ENCODE results near the gene HNRNPDL. TPM values are rescaled to one million over a fixed set of nuclear protein-coding genes. Genes with fewer than 3 reads are reported as not detected.
A peak's percentile ranks its signal among the peaks of the same experiment; 100 is the strongest.

The HNRNPDL gene
- total and polyA plus RNA-seq, 2 of the 13 experiments (the other 11 are each of a cell fraction or from before 2014, with no cell fraction given): 167 to 414 TPM

- no peak overlapping the region for H3K4me2 ChIP-seq (ENCODE audit: low read depth, low read length)
- peaks cover 24% of the 10 kb centered on the region for H3K4me1 ChIP-seq (ENCODE audit: insufficient read depth, low read length)
- no peaks in the 10 kb centered on the region for H3K27me3 ChIP-seq (ENCODE audit: control insufficient read depth in 1 of 2, insufficient read depth in 2 of 2, low read length in 2 of 2)
- H3K27ac ChIP-seq (ENCODE audit: extremely low read length, insufficient read depth, low read length): no peak overlapping the region
- peaks cover 5 to 24% of the 10 kb centered on the region in 2 experiments; a peak in 4 of 5 replicates for H3K36me3 ChIP-seq (replicated peaks in 1 of 2; ENCODE audit: control insufficient read depth in 1 of 2, insufficient read depth in 2 of 2, low read length in 2 of 2)
- in situ Hi-C loops (cut with HindIII; ENCODE audit: extremely low pct_ligation_motif_present, low pct_unique_long_range_greater_than_20kb): no loop called here
- CTCF ChIA-PET (ENCODE audit: low intra/inter-chr PET ratio, low total read pairs): no interaction called here
- H3K4me3 ChIP-seq (replicated peaks in 1 of 3; ENCODE audit: insufficient read depth in 1 of 3, low read depth in 2 of 3, low read length in 3 of 3): no peak overlapping the region
- peak; percentile 67 for ATAC-seq
- BruUV-seq (replicated peaks): no TSS peak
- POLR2A ChIA-PET: interaction anchor here (0.8 to 1.3 kb wide), 2 partner anchors 17 to 48 kb away, joined by 3 read pairs; partner anchors contain the start of gene HNRNPD
- 93% methylated on average over 13 of the region's 13 CpGs for WGBS (ENCODE audit: low lambda C conversion rate)
- H2AFZ ChIP-seq (ENCODE audit: low read length): no peak overlapping the region
- TF ChIP-seq RAD21 (CRISPR knock-in tag; IDR thresholded peaks at IDR 0.05): peak; percentile 21; the same call in 1 of the 2 replicates
- no peak for TF ChIP-seq TGIF2 (CRISPR knock-in tag; IDR thresholded peaks at IDR 0.05)
- TF ChIP-seq POLR2G (IDR thresholded peaks at IDR 0.05; ENCODE audit: low read depth, low read length): peak; percentile 79
- peak; percentile 16; the same call in 1 of the 2 replicates for TF ChIP-seq POLR2AphosphoS2 (IDR thresholded peaks at IDR 0.05; ENCODE audit: low read depth, low read length)
- peak; percentile 17; the same call in 1 of the 2 replicates for TF ChIP-seq POLR2AphosphoS5 (IDR thresholded peaks at IDR 0.05; ENCODE audit: low read depth, low read length)
- TF ChIP-seq, protein P1, sequence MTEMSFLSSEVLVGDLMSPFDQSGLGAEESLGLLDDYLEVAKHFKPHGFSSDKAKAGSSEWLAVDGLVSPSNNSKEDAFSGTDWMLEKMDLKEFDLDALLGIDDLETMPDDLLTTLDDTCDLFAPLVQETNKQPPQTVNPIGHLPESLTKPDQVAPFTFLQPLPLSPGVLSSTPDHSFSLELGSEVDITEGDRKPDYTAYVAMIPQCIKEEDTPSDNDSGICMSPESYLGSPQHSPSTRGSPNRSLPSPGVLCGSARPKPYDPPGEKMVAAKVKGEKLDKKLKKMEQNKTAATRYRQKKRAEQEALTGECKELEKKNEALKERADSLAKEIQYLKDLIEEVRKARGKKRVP (CRISPR knock-in tag; IDR thresholded peaks at IDR 0.05): peak in 1 of 2 experiments; percentile 12; a peak in 2 of 4 replicates
- TF ChIP-seq KDM2A (CRISPR knock-in tag; IDR thresholded peaks at IDR 0.05; ENCODE audit: borderline replicate concordance, low read depth): peak; percentile 55; the same call in 1 of the 2 replicates
- TF ChIP-seq AGO2 (optimal IDR thresholded peaks at IDR 0.05; ENCODE audit: low read depth, low read length): peak; percentile 48
- peak; percentile 90; the same call in 1 of the 2 replicates for TF ChIP-seq PAF1 (CRISPR knock-in tag; IDR thresholded peaks at IDR 0.05)
- 0 out of 2 replicates have a peak, but pooled peaks have one; percentile 23 for TF ChIP-seq FUBP1 (CRISPR knock-in tag; IDR thresholded peaks at IDR 0.05; ENCODE audit: borderline replicate concordance)
- TF ChIP-seq ZNF337 (CRISPR knock-in tag; IDR thresholded peaks at IDR 0.05; ENCODE audit: borderline replicate concordance, low read depth): 0 out of 2 replicates have a peak, but pooled peaks have one; percentile 29
- peak; percentile 92 for TF ChIP-seq RBM22 (optimal IDR thresholded peaks at IDR 0.05; ENCODE audit: low read length)
- TF ChIP-seq POLR2A (IDR thresholded peaks at IDR 0.05; ENCODE audit: insufficient read depth in 1 of 2, low read depth in 2 of 2, low read length in 2 of 2): peak; percentile 54 to 65
- TF ChIP-seq HCFC1 (IDR thresholded peaks at IDR 0.05; ENCODE audit: low read depth, low read length): no peak
- TF ChIP-seq SOX6 (IDR thresholded peaks at IDR 0.05): no peak
- TF ChIP-seq SOX6 (CRISPR knock-in tag; IDR thresholded peaks at IDR 0.05): no peak
- TF ChIP-seq ZNF496 (CRISPR knock-in tag; IDR thresholded peaks at IDR 0.05; ENCODE audit: insufficient replicate concordance): no peak
- 0 out of 2 replicates have a peak, but pooled peaks have one; percentile 42 for TF ChIP-seq MBD4 (IDR thresholded peaks at IDR 0.05; ENCODE audit: borderline replicate concordance, low read length)
- no peak overlapping the region for H3K9ac ChIP-seq (ENCODE audit: insufficient read depth, low read depth, low read length)
- no peaks in the 10 kb centered on the region for H3K9me3 ChIP-seq (ENCODE audit: low read length)
- intact Hi-C loops (cut with micrococcal nuclease; ENCODE audit: unreplicated experiment): no loop called here
- no peak for FAIRE-seq
- H4K20me1 ChIP-seq (ENCODE audit: insufficient read depth, low read length): peaks cover 44% of the 10 kb centered on the region
- DNase-seq (ENCODE audit: low spot score): no peak
- H3K79me2 ChIP-seq (ENCODE audit: insufficient read depth, low read length): peaks cover 15% of the 10 kb centered on the region
Measured at GRCh38 chr4:82421796-82422560, 8.3 kb downstream of the HNRNPDL start.
